ENCODE measurements around the gene NAPG. TPM values are rescaled to one million over a fixed set of nuclear protein-coding genes. Genes with fewer than 3 reads are reported as not detected.

Gene NAPG
- total RNA-seq, 1 donor from 2014 or later = 40.0 TPM

- no peak for DNase-seq (ENCODE audit: low spot score)
- no peak for ATAC-seq
- intact Hi-C loops (cut with DNase I) = no loop called here
Measured at GRCh38 chr18:10508591-10508990, 17.2 kb upstream of the NAPG start.

GRCh38 chr18:10511236-10511635 lies 14.6 kb upstream of the NAPG start:
- DNase-seq (ENCODE audit: low spot score) = no peak
- no peak for ATAC-seq
- intact Hi-C loops (cut with DNase I) = no loop called here

- intact Hi-C loops (cut with DNase I) = no loop called here
- ATAC-seq = peak; percentile 58
- no peak for DNase-seq (ENCODE audit: low spot score)
Measured at GRCh38 chr18:10514082-10514481, 11.7 kb upstream of the NAPG start.

- no peak for ATAC-seq
- no peak for DNase-seq (ENCODE audit: low spot score)
- intact Hi-C loops (cut with DNase I) = no loop called here
Measured at GRCh38 chr18:10514601-10515000, 11.2 kb upstream of the NAPG start.

GRCh38 chr18:10515456-10515855 lies 10.4 kb upstream of the NAPG start:
- ATAC-seq = no peak
- intact Hi-C loops (cut with DNase I) = no loop called here

GRCh38 chr18:10516078-10516477 lies 9.7 kb upstream of the NAPG start:
- intact Hi-C loops (cut with DNase I) = no loop called here
- DNase-seq (ENCODE audit: low spot score) = no peak
- ATAC-seq = no peak

More at GRCh38 chr18:10515456-10515855, 10.4 kb upstream of the NAPG start:
- no peak for DNase-seq (ENCODE audit: low spot score)

- ATAC-seq (peak; percentile 86), DNase-seq (ENCODE audit: low spot score) (peak; percentile 77)
- intact Hi-C loops (cut with DNase I) = no loop called here
Measured at GRCh38 chr18:10518595-10519255, 7.1 kb upstream of the NAPG start.

- intact Hi-C loops (cut with DNase I) = no loop called here
- DNase-seq (ENCODE audit: low spot score) = no peak
- peak; percentile 46 for ATAC-seq
Measured at GRCh38 chr18:10519366-10519765, 6.5 kb upstream of the NAPG start.

- DNase-seq (ENCODE audit: low spot score) (peak; percentile 92), ATAC-seq (peak; percentile 90)
- intact Hi-C loops (cut with DNase I) = loop anchor here (2.0 kb wide), 1 partner anchor 549 kb away; no protein-coding TSS in a partner anchor
Measured at GRCh38 chr18:10519999-10520935, 5.6 kb upstream of the NAPG start.

GRCh38 chr18:10521566-10521965 lies 4.3 kb upstream of the NAPG start:
- intact Hi-C loops (cut with DNase I) = loop anchor here (2.0 kb wide), 1 partner anchor 551 kb away; no protein-coding TSS in a partner anchor
- DNase-seq (ENCODE audit: low spot score) (no peak), ATAC-seq (no peak)

GRCh38 chr18:10522574-10522973 lies 3.3 kb upstream of the NAPG start:
- DNase-seq (ENCODE audit: low spot score) (no peak), ATAC-seq (no peak)
- intact Hi-C loops (cut with DNase I) = no loop called here

- ATAC-seq (no peak), DNase-seq (ENCODE audit: low spot score) (no peak)
- intact Hi-C loops (cut with DNase I) = no loop called here
Measured at GRCh38 chr18:10523544-10523943, 2.3 kb upstream of the NAPG start.

GRCh38 chr18:10524507-10525370 lies 1.1 kb upstream of the NAPG start:
- intact Hi-C loops (cut with DNase I) = no loop called here
- no peak for DNase-seq (ENCODE audit: low spot score)
- peak; percentile 5 for ATAC-seq

GRCh38 chr18:10525371-10525691 lies 496 bp upstream of the NAPG start:
- ATAC-seq = no peak
- intact Hi-C loops (cut with DNase I) = no loop called here

GRCh38 chr18:10526561-10526949 lies 728 bp downstream of the NAPG start:
- intact Hi-C loops (cut with DNase I) = no loop called here
- ATAC-seq (peak; percentile 20), DNase-seq (ENCODE audit: low spot score) (no peak)

More at GRCh38 chr18:10525371-10525691, 496 bp upstream of the NAPG start:
- DNase-seq (ENCODE audit: low spot score) = no peak

- intact Hi-C loops (cut with DNase I) = no loop called here
- ATAC-seq (no peak), DNase-seq (ENCODE audit: low spot score) (no peak)
Measured at GRCh38 chr18:10528439-10528838, 2.6 kb downstream of the NAPG start.

GRCh38 chr18:10530002-10530401 lies 4.2 kb downstream of the NAPG start:
- DNase-seq (ENCODE audit: low spot score) (no peak), ATAC-seq (no peak)
- intact Hi-C loops (cut with DNase I) = no loop called here

- no peak for ATAC-seq
- no peak for DNase-seq (ENCODE audit: low spot score)
- intact Hi-C loops (cut with DNase I) = no loop called here
Measured at GRCh38 chr18:10530852-10531251, 5.0 kb downstream of the NAPG start.

- intact Hi-C loops (cut with DNase I) = no loop called here
- no peak for DNase-seq (ENCODE audit: low spot score)
- no peak for ATAC-seq
Measured at GRCh38 chr18:10533111-10533510, 7.3 kb downstream of the NAPG start.
